NCI-H2227 (cell line): ENCODE data around the gene LRP2BP.
"Not testable (repeated sequence)": the region's sequence is repeated elsewhere in the genome, so short reads cannot be mapped to it uniquely, and the experiment has no call there.

Experiments
- DNase-seq: peaks from one replicate; lab custom pipeline; 2025; ENCODE audit not compliant: unreplicated experiment; lab: John Stamatoyannopoulos, UW

The LRP2BP gene

GRCh38 chr4:185362570-185362969 is 33.2 kb downstream of the LRP2BP start:
- not testable (repeated sequence) for DNase-seq

- DNase-seq = no peak
Measured at GRCh38 chr4:185361872-185362271, 33.9 kb downstream of the LRP2BP start.

GRCh38 chr4:185359767-185360446 is 35.8 kb downstream of the LRP2BP start:
- DNase-seq = no peak

- DNase-seq = no peak
Measured at GRCh38 chr4:185358959-185359358, 36.8 kb downstream of the LRP2BP start.

GRCh38 chr4:185358514-185358913 is 37.2 kb downstream of the LRP2BP start:
- DNase-seq = no peak

GRCh38 chr4:185357733-185358440 is 37.8 kb downstream of the LRP2BP start:
- DNase-seq = no peak

- DNase-seq = no peak
Measured at GRCh38 chr4:185357211-185357610, 38.5 kb downstream of the LRP2BP start.

- no peak for DNase-seq
Measured at GRCh38 chr4:185352741-185353140, 43.0 kb downstream of the LRP2BP start.

- no peak for DNase-seq
Measured at GRCh38 chr4:185352202-185352601, 43.5 kb downstream of the LRP2BP start.

- DNase-seq = no peak
Measured at GRCh38 chr4:185351691-185352090, 44.0 kb downstream of the LRP2BP start.

- DNase-seq = no peak
Measured at GRCh38 chr4:185346975-185347601, 48.6 kb downstream of the LRP2BP start.

- DNase-seq = no peak
Measured at GRCh38 chr4:185344743-185345538, 50.8 kb downstream of the LRP2BP start.

GRCh38 chr4:185343726-185344581 is 51.8 kb downstream of the LRP2BP start:
- DNase-seq = no peak

GRCh38 chr4:185341841-185342240 is 53.9 kb downstream of the LRP2BP start:
- no peak for DNase-seq

GRCh38 chr4:185341377-185341776 is 54.3 kb downstream of the LRP2BP start:
- no peak for DNase-seq

GRCh38 chr4:185339941-185340340 is 55.8 kb downstream of the LRP2BP start:
- DNase-seq = no peak

- DNase-seq = no peak
Measured at GRCh38 chr4:185335579-185335978, 60.1 kb downstream of the LRP2BP start.

- no peak for DNase-seq
Measured at GRCh38 chr4:185334326-185334725, 61.4 kb downstream of the LRP2BP start.

- DNase-seq = no peak
Measured at GRCh38 chr4:185332575-185333464, 62.9 kb downstream of the LRP2BP start.
